Eye (tissue), 1 donor: ENCODE results near the gene CETP.

Experiments
- DNase-seq: peaks from one replicate; pipeline ENCODE4 v3.0.0-alpha.2; 2015

The CETP gene

GRCh38 chr16:56935201-56935600 lies 26.5 kb upstream of the CETP start:
- no peak for DNase-seq

- no peak for DNase-seq
Measured at GRCh38 chr16:56936491-56936890, 25.3 kb upstream of the CETP start.

- peak; percentile 49 for DNase-seq
Measured at GRCh38 chr16:56936950-56937349, 24.8 kb upstream of the CETP start.

GRCh38 chr16:56938664-56939513 lies 22.9 kb upstream of the CETP start:
- no peak for DNase-seq

- no peak for DNase-seq
Measured at GRCh38 chr16:56939801-56940200, 21.9 kb upstream of the CETP start.

GRCh38 chr16:56941092-56941491 lies 20.7 kb upstream of the CETP start:
- no peak for DNase-seq

GRCh38 chr16:56941856-56942331 lies 19.9 kb upstream of the CETP start:
- DNase-seq, result no peak

- DNase-seq, result no peak
Measured at GRCh38 chr16:56943761-56944375, 17.9 kb upstream of the CETP start.

GRCh38 chr16:56944954-56945839 lies 16.6 kb upstream of the CETP start:
- no peak for DNase-seq

- DNase-seq, result no peak
Measured at GRCh38 chr16:56945847-56946527, 15.8 kb upstream of the CETP start.

GRCh38 chr16:56946767-56947603 lies 14.8 kb upstream of the CETP start:
- no peak for DNase-seq

- no peak for DNase-seq
Measured at GRCh38 chr16:56947604-56947995, 14.2 kb upstream of the CETP start.

- DNase-seq, result no peak
Measured at GRCh38 chr16:56948234-56948633, 13.5 kb upstream of the CETP start.

- no peak for DNase-seq
Measured at GRCh38 chr16:56950051-56950450, 11.7 kb upstream of the CETP start.

- DNase-seq, result no peak
Measured at GRCh38 chr16:56950455-56950854, 11.3 kb upstream of the CETP start.

GRCh38 chr16:56950881-56951771 lies 10.6 kb upstream of the CETP start:
- DNase-seq, result peak; percentile 60

- DNase-seq, result no peak
Measured at GRCh38 chr16:56953006-56953405, 8.7 kb upstream of the CETP start.

- DNase-seq, result no peak
Measured at GRCh38 chr16:56956076-56956475, 5.7 kb upstream of the CETP start.

- no peak for DNase-seq
Measured at GRCh38 chr16:56956756-56957155, 5.0 kb upstream of the CETP start.

GRCh38 chr16:56960681-56961281 lies 969 bp upstream of the CETP start:
- no peak for DNase-seq
